Measurements from ENCODE around the gene DDX31.

- no peak for TF ChIP-seq GATA2 (IDR thresholded peaks at IDR 0.05; ENCODE audit: low read depth, low read length)
- TF ChIP-seq GATA3 (IDR thresholded peaks at IDR 0.05; ENCODE audit: low read depth, low read length): no peak
Observed at GRCh38 chr9:132716007-132716406, 46.2 kb upstream of the DDX31 start.
